SK-N-MC (cell line): ENCODE data around the gene EFR3B.
"Not testable (repeated sequence)": the region's sequence is repeated elsewhere in the genome, so short reads cannot be mapped to it uniquely, and the experiment has no call there.

Source experiments
- DNase-seq: peaks from one replicate; pipeline ENCODE4 v3.0.0-alpha.2; 2011; ENCODE audit warnings: low read depth, low spot score
- H3K27ac ChIP-seq: fragments of 200-600 bp; sonication (generic); 2 replicates; pipeline ENCODE4 v1.5.1; 2016; ENCODE audit warnings: mixed run types
- H3K36me3 ChIP-seq: fragments of 200-600 bp; sonication (generic); 2 replicates; pipeline ENCODE4 v1.6.1; 2017; ENCODE audit warnings: antibody characterized with exemption, low read length, mixed read lengths; ENCODE audit not compliant: insufficient read depth
- H3K4me3 ChIP-seq: fragments of 200-600 bp; sonication (generic); 2 replicates; pipeline ENCODE4 v1.5.1; 2016
- H3K9ac ChIP-seq: fragments of 200-600 bp; sonication (generic); 2 replicates; pipeline ENCODE4 v1.8.0; 2017; ENCODE audit warnings: mixed run types, mixed read lengths; ENCODE audit not compliant: insufficient read length
- H3K9me3 ChIP-seq: fragments of 200-600 bp; sonication (generic); 2 replicates; pipeline ENCODE4 v1.6.1; 2017; ENCODE audit warnings: low read depth, mild to moderate bottlenecking, antibody characterized with exemption, low read length, moderate library complexity, mixed read lengths
- EZH2 ChIP-seq: fragments of 200-600 bp; sonication (generic); IDR thresholded peaks from one replicate; pipeline ENCODE4 v1.6.1; 2017; ENCODE audit warnings: antibody characterized with exemption
- FOXP2 ChIP-seq: optimal IDR thresholded peaks from 2 replicates; pipeline ENCODE3; 2011; ENCODE audit warnings: mild to moderate bottlenecking, moderate library complexity; ENCODE audit not compliant: insufficient read depth; ENCODE audit errors: extremely low read length, control extremely low read depth
- POLR2AphosphoS5 ChIP-seq: IDR thresholded peaks from 2 replicates; pipeline ENCODE4 v1.6.1; 2012; ENCODE audit warnings: mild to moderate bottlenecking, low read depth, low read length, borderline replicate concordance

The EFR3B gene

GRCh38 chr2:25041928-25042320, at the start of gene EFR3B:
TSS of gene EFR3B (plus strand) at chr2:25042076. CDS start at chr2:25042313, 237 bp downstream.
- H3K27ac ChIP-seq: no peak within 1 kb of the TSS
- no peak for DNase-seq
- H3K9me3 ChIP-seq: no peaks in the 10 kb centered on the region
- H3K4me3 ChIP-seq: peak within 1 kb of the TSS; percentile 80
- TF ChIP-seq POLR2AphosphoS5 (no peak), FOXP2 (no peak), EZH2 (no peak)
- peak within 1 kb of the TSS; percentile 11 for H3K9ac ChIP-seq
- H3K36me3 ChIP-seq: no peaks in the 10 kb centered on the region

GRCh38 chr2:24993406-24994145, 48.3 kb upstream of the EFR3B start:
- H3K9me3 ChIP-seq: no peaks in the 10 kb centered on the region
- H3K9ac ChIP-seq: no peak overlapping the region
- H3K27ac ChIP-seq: no peak overlapping the region
- H3K4me3 ChIP-seq: no peak overlapping the region
- TF ChIP-seq POLR2AphosphoS5 (no peak), FOXP2 (no peak), EZH2 (no peak)
- no peak for DNase-seq
- H3K36me3 ChIP-seq: no peaks in the 10 kb centered on the region

- no peak overlapping the region for H3K4me3 ChIP-seq
- no peaks in the 10 kb centered on the region for H3K36me3 ChIP-seq
- DNase-seq: no peak
- H3K9ac ChIP-seq: no peak overlapping the region
- no peak overlapping the region for H3K27ac ChIP-seq
- TF ChIP-seq FOXP2 (no peak), POLR2AphosphoS5 (no peak), EZH2 (no peak)
- H3K9me3 ChIP-seq: no peaks in the 10 kb centered on the region
These were observed 47.6 kb upstream of the EFR3B start for GRCh38 chr2:24994146-24994724.

- DNase-seq, H3K9ac ChIP-seq, H3K4me3 ChIP-seq, H3K36me3 ChIP-seq, H3K9me3 ChIP-seq, H3K27ac ChIP-seq: not testable (repeated sequence)
These were observed 42.8 kb upstream of the EFR3B start for GRCh38 chr2:24999097-24999496.

GRCh38 chr2:25000036-25000435, 41.8 kb upstream of the EFR3B start:
- TF ChIP-seq POLR2AphosphoS5: no peak
- no peak for TF ChIP-seq EZH2
- no peak for TF ChIP-seq FOXP2
- DNase-seq: no peak

GRCh38 chr2:25000503-25001324, 41.2 kb upstream of the EFR3B start:
- Histone ChIP-seq H3K9me3 (no peaks in the 10 kb centered on the region), H3K9ac (no peak overlapping the region), H3K36me3 (no peaks in the 10 kb centered on the region), H3K4me3 (no peak overlapping the region), H3K27ac (no peak overlapping the region)
- TF ChIP-seq EZH2 (no peak), FOXP2 (no peak), POLR2AphosphoS5 (no peak)
- no peak for DNase-seq

More at GRCh38 chr2:25000036-25000435, 41.8 kb upstream of the EFR3B start:
- Histone ChIP-seq H3K9me3 (no peaks in the 10 kb centered on the region), H3K36me3 (no peaks in the 10 kb centered on the region), H3K27ac (no peak overlapping the region), H3K9ac (no peak overlapping the region), H3K4me3 (no peak overlapping the region)

- Histone ChIP-seq H3K9me3 (no peaks in the 10 kb centered on the region), H3K4me3 (no peak overlapping the region), H3K9ac (no peak overlapping the region), H3K36me3 (no peaks in the 10 kb centered on the region), H3K27ac (no peak overlapping the region)
- TF ChIP-seq EZH2: no peak
- no peak for TF ChIP-seq POLR2AphosphoS5
- no peak for TF ChIP-seq FOXP2
- no peak for DNase-seq
These were observed 40.6 kb upstream of the EFR3B start for GRCh38 chr2:25001325-25001637.

GRCh38 chr2:25002066-25002465, 39.8 kb upstream of the EFR3B start:
- H3K9ac ChIP-seq: no peak overlapping the region
- H3K27ac ChIP-seq: no peak overlapping the region
- no peaks in the 10 kb centered on the region for H3K36me3 ChIP-seq
- no peak overlapping the region for H3K4me3 ChIP-seq
- no peak for TF ChIP-seq POLR2AphosphoS5
- no peak for TF ChIP-seq FOXP2
- TF ChIP-seq EZH2: no peak
- DNase-seq: no peak
- H3K9me3 ChIP-seq: no peaks in the 10 kb centered on the region
